ENCODE measurements around the gene THBS3. TPM values are rescaled to one million over a fixed set of nuclear protein-coding genes. Genes with fewer than 3 reads are reported as not detected.
A peak's percentile ranks its signal among the peaks of the same experiment; 100 is the strongest.
"Not testable (repeated sequence)": the region's sequence is repeated elsewhere in the genome, so short reads cannot be mapped to it uniquely, and the experiment has no call there.

The THBS3 gene
- total and polyA plus RNA-seq, 11 donors: 2.7 to 22.2 (median 5.5) TPM

DNA sequence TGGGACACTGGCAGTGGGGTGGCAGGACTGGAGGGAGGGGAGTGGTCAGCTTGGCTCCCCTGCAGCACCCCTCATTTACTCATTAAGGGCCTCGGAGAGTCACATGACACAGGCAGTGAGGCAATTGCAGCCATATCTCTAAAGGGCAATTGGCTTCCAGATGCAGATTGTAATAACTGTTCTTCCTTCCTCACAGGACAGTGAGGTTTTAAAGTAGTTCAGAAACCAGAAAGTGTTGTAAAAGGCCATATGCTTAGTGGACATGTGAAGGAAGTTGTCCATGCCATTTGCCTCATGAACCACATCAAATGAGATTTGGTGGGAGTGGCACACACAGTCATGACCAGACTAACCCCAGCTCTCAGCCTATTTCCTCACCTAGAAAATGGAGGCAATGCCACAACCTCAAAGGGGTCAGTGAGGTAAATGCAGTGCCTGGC, 11.9 kb upstream of the THBS3 start:
- no peak for TF ChIP-seq POLR2A (IDR thresholded peaks at IDR 0.05)
- TF ChIP-seq, protein P1, sequence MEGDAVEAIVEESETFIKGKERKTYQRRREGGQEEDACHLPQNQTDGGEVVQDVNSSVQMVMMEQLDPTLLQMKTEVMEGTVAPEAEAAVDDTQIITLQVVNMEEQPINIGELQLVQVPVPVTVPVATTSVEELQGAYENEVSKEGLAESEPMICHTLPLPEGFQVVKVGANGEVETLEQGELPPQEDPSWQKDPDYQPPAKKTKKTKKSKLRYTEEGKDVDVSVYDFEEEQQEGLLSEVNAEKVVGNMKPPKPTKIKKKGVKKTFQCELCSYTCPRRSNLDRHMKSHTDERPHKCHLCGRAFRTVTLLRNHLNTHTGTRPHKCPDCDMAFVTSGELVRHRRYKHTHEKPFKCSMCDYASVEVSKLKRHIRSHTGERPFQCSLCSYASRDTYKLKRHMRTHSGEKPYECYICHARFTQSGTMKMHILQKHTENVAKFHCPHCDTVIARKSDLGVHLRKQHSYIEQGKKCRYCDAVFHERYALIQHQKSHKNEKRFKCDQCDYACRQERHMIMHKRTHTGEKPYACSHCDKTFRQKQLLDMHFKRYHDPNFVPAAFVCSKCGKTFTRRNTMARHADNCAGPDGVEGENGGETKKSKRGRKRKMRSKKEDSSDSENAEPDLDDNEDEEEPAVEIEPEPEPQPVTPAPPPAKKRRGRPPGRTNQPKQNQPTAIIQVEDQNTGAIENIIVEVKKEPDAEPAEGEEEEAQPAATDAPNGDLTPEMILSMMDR (IDR thresholded peaks at IDR 0.05): no peak
- WGBS, 4 donors: 0 to 33% (median 22%) methylated on average over 1 of the region's 1 CpG
- Histone ChIP-seq H3K36me3 (peaks cover 0 to 9% (median 0%) of the 10 kb centered on the region in 9 donors), H3K27me3 (no peaks in the 10 kb centered on the region), H3K4me1 (peaks cover 0 to 55% (median 4%) of the 10 kb centered on the region in 12 donors), H3K4me3 (peak overlapping the region in 2 of 12 donors; percentile 10 to 37), H3K27ac (peak overlapping the region in 1 of 12 donors; percentile 65), H3K9me3 (no peaks in the 10 kb centered on the region)
- peak in 3 of 4 donors; percentile 18 to 32 (median 25) for ATAC-seq
- intact Hi-C loops (cut with DNase I): loop anchor here in 2 of 10 donors (10.0 kb wide), 1 partner anchor 45 kb away; the partner anchor contains the start of genes KRTCAP2 (in 2 of the 2) and TRIM46 (in 2 of the 2)
- DNase-seq: peak in 1 of 5 donors; percentile 28

DNA sequence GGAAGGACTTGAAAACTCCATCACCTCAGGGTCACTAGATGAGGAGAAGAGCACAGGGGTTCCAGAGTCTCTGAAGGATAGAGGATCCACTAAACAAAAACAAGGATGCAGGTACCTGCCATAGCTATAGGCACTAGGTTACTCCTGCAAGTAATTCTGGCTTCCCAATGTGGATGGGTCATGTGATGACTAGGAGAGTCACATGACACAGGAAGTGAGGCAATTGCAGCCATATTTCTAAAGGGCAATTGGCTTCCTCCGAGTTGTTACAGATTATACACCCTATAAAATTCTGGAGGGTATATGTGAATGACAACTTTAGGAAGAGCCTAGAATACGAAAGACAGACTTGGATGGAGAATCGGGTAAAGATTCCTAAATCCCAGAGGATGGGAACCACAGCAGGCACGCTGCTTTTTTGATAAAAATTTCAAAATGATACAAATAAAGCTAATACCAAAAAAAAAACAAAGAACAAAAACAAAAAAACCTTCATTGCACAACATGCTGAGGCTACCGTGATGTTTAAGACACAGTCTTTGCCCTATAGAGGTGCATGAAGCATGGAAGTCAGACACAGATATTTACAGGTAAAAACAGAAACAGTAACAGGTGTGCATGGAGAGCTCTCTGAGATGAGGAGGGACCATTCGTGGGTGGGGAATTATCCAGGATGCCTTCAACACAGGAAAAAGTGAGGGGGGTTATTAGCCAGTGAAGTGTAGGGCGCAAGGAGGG, 11.3 kb upstream of the THBS3 start:
- Histone ChIP-seq H3K9me3 (no peaks in the 10 kb centered on the region), H3K27me3 (no peaks in the 10 kb centered on the region), H3K4me3 (peak overlapping the region in 9 of 12 donors; percentile 4 to 37 (median 18)), H3K27ac (peak overlapping the region in 1 of 12 donors; percentile 65), H3K4me1 (peaks cover 0 to 49% (median 4%) of the 10 kb centered on the region in 12 donors), H3K36me3 (peaks cover 0 to 9% (median 0%) of the 10 kb centered on the region in 9 donors)
- DNase-seq (no peak), ATAC-seq (peak; percentile 27 to 68 (median 52))
- TF ChIP-seq, protein P1 (IDR thresholded peaks at IDR 0.05): no peak
- TF ChIP-seq POLR2A (IDR thresholded peaks at IDR 0.05): no peak
- intact Hi-C loops (cut with DNase I): no loop called here
- WGBS, 4 donors: 37 to 50% (median 39%) methylated on average over 7 of the region's 7 CpGs

DNA sequence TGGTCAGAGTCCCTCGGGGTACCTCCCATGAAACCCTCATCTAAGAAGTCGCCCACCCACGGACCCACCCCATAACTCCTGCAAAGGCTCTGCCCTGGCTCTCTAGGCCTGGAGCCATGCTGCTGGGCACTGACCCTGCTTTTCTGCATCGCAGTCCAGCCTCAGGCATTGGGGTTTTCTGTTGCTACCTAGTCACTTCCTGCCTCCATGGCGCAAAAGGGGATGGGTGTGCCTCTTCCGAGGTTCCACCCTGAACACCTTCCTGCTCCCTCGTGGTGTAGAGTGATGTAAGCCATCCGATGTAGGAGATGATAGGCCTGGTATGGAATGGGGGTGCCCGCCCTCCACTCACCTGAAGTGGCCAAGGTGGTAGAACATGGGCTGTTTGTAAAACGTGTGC, 7.0 kb upstream of the THBS3 start:
- H3K27me3 ChIP-seq; H3K9me3 ChIP-seq; H3K27ac ChIP-seq; intact Hi-C loops (cut with DNase I); ATAC-seq; H3K4me3 ChIP-seq: not testable (repeated sequence)
- WGBS, 4 donors: 67 to 78% (median 72%) methylated on average over 4 to 9 of the region's 10 CpGs
- peaks cover 0 to 19% (median 8%) of the 10 kb centered on the region in 9 donors for H3K36me3 ChIP-seq
- DNase-seq: peak in 1 of 5 donors; percentile 27
- peaks cover 0 to 24% (median 7%) of the 10 kb centered on the region in 12 donors for H3K4me1 ChIP-seq

- 40 to 74% (median 69%) methylated on average over 1 to 7 of the region's 7 CpGs for WGBS, 4 donors
- DNase-seq: peak in 1 of 5 donors; percentile 27
- H3K27me3 ChIP-seq; intact Hi-C loops (cut with DNase I); H3K4me3 ChIP-seq; H3K9me3 ChIP-seq; ATAC-seq: not testable (repeated sequence)
- peak overlapping the region in 3 of 12 donors; percentile 43 to 69 (median 68) for H3K27ac ChIP-seq
- H3K36me3 ChIP-seq: peaks cover 0 to 19% (median 8%) of the 10 kb centered on the region in 9 donors
- peaks cover 0 to 37% (median 22%) of the 10 kb centered on the region in 12 donors for H3K4me1 ChIP-seq
Observed at GRCh38 chr1:155212051-155212440, 4.3 kb upstream of the THBS3 start.

DNA sequence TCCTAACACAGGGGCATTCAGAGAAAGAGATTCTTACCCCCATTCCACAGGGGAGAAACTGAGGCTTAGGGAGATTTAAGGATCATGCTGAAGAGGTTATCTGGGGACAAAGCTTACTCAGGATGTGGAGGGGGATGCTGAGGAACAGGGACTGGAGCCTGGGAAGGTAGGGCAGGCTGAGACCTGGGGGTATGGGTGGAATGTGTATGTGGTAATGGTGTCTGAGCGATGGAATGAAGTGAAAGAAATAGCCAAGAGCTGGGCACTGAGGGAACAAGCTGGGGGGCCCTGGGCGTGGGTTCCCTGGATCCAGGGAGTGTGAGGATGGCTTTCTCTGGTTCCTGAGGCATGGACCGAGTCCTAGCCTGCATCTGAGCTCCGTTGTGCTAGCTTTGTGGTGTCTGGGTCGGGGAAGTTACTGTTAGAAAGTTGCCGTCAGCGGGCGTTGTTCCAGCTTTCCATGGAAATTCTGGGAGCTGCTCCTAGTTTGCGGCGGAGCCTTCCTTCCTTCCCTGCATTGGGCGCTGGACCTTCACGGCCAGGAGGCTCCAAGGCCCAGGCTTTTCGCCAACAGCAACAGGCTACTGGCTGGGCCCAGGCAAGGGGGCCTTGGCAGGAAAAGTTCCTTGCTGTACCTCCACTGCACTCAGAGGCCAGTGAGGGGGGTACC, 3.8 kb upstream of the THBS3 start:
- H3K4me3 ChIP-seq; H3K9me3 ChIP-seq; ATAC-seq; intact Hi-C loops (cut with DNase I); H3K27me3 ChIP-seq: not testable (repeated sequence)
- 51 to 72% (median 64%) methylated on average over 13 of the region's 13 CpGs for WGBS, 4 donors
- peak overlapping the region in 3 of 12 donors; percentile 43 to 78 (median 69) for H3K27ac ChIP-seq
- peaks cover 0 to 19% (median 8%) of the 10 kb centered on the region in 9 donors for H3K36me3 ChIP-seq
- H3K4me1 ChIP-seq: peaks cover 0 to 43% (median 27%) of the 10 kb centered on the region in 12 donors
- DNase-seq: peak in 3 of 5 donors; percentile 35 to 74 (median 57)
